ENCODE results near the gene PIGM. TPM values are rescaled to one million over a fixed set of nuclear protein-coding genes. Genes with fewer than 3 reads are reported as not detected.

Gene PIGM
- total and polyA plus RNA-seq, 5 donors: 2.7 to 4.6 (median 4.2) TPM

DNA sequence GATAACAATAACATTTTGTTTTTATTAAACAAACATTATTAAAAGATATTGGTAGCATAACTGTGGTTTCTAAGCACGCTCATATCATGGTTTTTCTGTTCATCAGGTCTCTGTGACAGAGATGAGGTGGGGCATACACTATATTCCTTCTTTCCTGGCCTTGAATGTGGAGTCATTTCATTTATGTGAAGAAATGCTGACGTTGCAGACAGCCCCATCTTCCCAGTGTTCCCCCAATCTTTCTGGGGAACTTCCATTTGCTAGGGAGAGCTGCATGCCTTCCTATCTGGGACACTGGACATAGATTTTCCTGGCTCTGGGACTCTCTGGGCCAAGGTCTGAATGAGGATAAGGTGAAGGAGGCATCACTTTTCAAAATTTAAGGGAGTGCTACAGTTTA lies 30.4 kb downstream of the PIGM start:
- no peaks in the 10 kb centered on the region for H3K27me3 ChIP-seq (ENCODE audit: control insufficient read depth, insufficient read depth)
- ATAC-seq (no peak), DNase-seq (no peak)
- intact Hi-C loops (cut with DNase I): loop anchor here in 3 of 4 donors (10.0 kb wide), 2 partner anchors 197 to 207 kb away; partner anchors contain the start of gene FCRL6 (in 1 of the 3)
- H3K4me1 ChIP-seq (ENCODE audit: control insufficient read depth, insufficient read depth, low read length): no peaks in the 10 kb centered on the region
- H3K4me3 ChIP-seq (ENCODE audit: low read length): no peak overlapping the region
- WGBS: 70% methylated on average over 2 of the region's 2 CpGs
- no peak overlapping the region for H3K27ac ChIP-seq (ENCODE audit: low read length)
- no peaks in the 10 kb centered on the region for H3K9me3 ChIP-seq (ENCODE audit: control insufficient read depth, low read length)

- H3K4me3 ChIP-seq (ENCODE audit: low read length): no peak overlapping the region
- H3K27ac ChIP-seq (ENCODE audit: low read length): no peak overlapping the region
- 54% methylated on average over 4 of the region's 4 CpGs for WGBS
- intact Hi-C loops (cut with DNase I): no loop called here
- no peaks in the 10 kb centered on the region for H3K27me3 ChIP-seq (ENCODE audit: control insufficient read depth, insufficient read depth)
- ATAC-seq (no peak), DNase-seq (no peak)
- no peaks in the 10 kb centered on the region for H3K4me1 ChIP-seq (ENCODE audit: control insufficient read depth, insufficient read depth, low read length)
- no peaks in the 10 kb centered on the region for H3K9me3 ChIP-seq (ENCODE audit: control insufficient read depth, low read length)
Observed at GRCh38 chr1:159999204-159999603, 32.6 kb downstream of the PIGM start.

DNA sequence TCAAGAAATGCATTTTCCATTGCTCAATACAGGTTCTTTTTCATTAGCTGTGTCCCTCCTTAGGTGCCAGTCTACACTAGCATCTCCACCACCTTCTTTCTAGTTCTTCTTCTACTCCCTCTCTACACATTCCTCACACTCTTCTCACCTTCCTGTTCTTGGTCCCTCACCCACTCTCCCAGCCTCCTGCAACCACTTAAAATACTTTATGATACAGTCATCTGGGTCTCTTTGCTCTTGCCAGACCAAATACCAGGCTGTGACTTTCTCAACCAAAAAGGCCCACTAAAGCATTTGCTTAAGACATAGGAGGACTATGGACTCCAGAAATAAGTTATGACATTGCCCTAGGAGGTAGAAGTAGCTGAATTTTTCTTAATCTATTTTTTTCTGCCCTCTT lies 35.1 kb downstream of the PIGM start:
- no peaks in the 10 kb centered on the region for H3K27me3 ChIP-seq (ENCODE audit: control insufficient read depth, insufficient read depth)
- H3K9me3 ChIP-seq (ENCODE audit: control insufficient read depth, low read length): no peaks in the 10 kb centered on the region
- H3K4me3 ChIP-seq (ENCODE audit: low read length): no peak overlapping the region
- H3K4me1 ChIP-seq (ENCODE audit: control insufficient read depth, insufficient read depth, low read length): no peaks in the 10 kb centered on the region
- ATAC-seq (peak; percentile 67 to 71), DNase-seq (no peak)
- no peak overlapping the region for H3K27ac ChIP-seq (ENCODE audit: low read length)
- intact Hi-C loops (cut with DNase I): no loop called here

DNA sequence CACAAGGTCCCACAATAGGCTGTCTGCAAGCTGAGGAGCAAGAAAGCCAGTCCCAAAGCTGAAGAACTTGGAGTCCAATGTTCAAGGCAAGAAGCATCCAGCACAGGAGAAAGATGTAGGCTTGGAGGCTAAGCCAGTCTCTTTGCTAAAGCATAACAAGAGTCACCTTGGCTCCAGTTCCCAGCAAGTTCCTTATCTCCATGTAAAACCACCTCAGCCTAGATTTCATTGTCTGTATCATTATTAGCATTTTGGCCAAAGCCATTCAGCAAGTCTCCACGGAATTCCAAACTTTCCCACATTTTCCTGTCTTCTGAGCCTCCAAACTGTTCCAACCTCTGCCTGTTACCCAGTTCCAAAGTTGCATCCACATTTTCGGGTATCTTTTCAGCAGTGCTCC lies 36.9 kb downstream of the PIGM start:
- 72% methylated on average over 2 of the region's 2 CpGs for WGBS
- Histone ChIP-seq H3K27ac (ENCODE audit: low read length) (no peak overlapping the region), H3K4me1 (ENCODE audit: control insufficient read depth, insufficient read depth, low read length) (no peaks in the 10 kb centered on the region), H3K27me3 (ENCODE audit: control insufficient read depth, insufficient read depth) (no peaks in the 10 kb centered on the region), H3K9me3 (ENCODE audit: control insufficient read depth, low read length) (no peaks in the 10 kb centered on the region), H3K4me3 (ENCODE audit: low read length) (no peak overlapping the region)
- intact Hi-C loops (cut with DNase I): no loop called here
- no peak for DNase-seq
- ATAC-seq: no peak

DNA sequence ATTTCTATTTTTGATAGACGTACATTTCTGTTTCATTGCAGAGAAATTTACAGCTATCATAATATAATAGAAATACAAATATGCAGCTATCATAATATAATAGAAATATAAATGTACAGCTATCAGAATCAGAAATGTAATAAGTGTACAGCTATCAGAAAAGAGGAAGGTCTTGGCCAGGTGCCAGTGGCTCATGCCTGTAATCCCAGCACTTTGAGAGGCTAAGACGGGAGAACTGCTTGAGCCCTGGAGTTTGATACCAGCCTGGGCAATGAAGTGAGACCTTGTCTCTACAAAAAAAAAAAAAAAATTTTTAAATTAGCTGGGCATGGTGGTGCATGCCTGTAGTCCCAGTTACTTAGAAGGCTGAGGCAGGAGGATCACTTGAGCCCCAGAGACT lies 37.9 kb downstream of the PIGM start:
- no peaks in the 10 kb centered on the region for H3K27me3 ChIP-seq (ENCODE audit: control insufficient read depth, insufficient read depth)
- H3K4me3 ChIP-seq (ENCODE audit: low read length): no peak overlapping the region
- intact Hi-C loops (cut with DNase I): no loop called here
- 37% methylated on average over 2 of the region's 2 CpGs for WGBS
- no peak overlapping the region for H3K27ac ChIP-seq (ENCODE audit: low read length)
- DNase-seq: no peak
- no peaks in the 10 kb centered on the region for H3K4me1 ChIP-seq (ENCODE audit: control insufficient read depth, insufficient read depth, low read length)
- no peaks in the 10 kb centered on the region for H3K9me3 ChIP-seq (ENCODE audit: control insufficient read depth, low read length)
- no peak for ATAC-seq

DNA sequence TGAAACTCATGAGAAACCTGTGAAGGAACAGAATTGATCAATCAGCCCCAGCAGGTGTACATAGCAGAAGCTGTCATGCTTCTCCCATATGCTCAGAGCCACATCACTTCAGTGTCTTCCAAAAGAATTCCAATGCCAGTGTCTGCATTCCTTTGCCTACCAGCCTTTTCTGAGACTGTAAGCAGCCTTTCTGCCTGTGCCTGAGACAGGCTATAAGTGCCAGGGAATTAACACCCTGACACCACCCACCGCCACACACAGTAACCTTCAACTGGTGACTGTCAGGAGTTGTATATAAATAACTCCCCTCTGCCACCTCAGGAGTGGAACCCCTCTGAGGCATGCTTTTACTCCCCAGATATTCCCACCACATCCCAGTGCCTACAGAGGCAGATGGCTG lies 39.6 kb downstream of the PIGM start:
- DNase-seq: no peak
- intact Hi-C loops (cut with DNase I): no loop called here
- peak overlapping the region; percentile 78 for H3K27ac ChIP-seq (ENCODE audit: low read length)
- H3K27me3 ChIP-seq (ENCODE audit: control insufficient read depth, insufficient read depth): no peaks in the 10 kb centered on the region
- no peaks in the 10 kb centered on the region for H3K9me3 ChIP-seq (ENCODE audit: control insufficient read depth, low read length)
- no peaks in the 10 kb centered on the region for H3K4me1 ChIP-seq (ENCODE audit: control insufficient read depth, insufficient read depth, low read length)
- ATAC-seq: peak; percentile 81 to 84
- 58% methylated on average over 1 of the region's 1 CpG for WGBS
- no peak overlapping the region for H3K4me3 ChIP-seq (ENCODE audit: low read length)

DNA sequence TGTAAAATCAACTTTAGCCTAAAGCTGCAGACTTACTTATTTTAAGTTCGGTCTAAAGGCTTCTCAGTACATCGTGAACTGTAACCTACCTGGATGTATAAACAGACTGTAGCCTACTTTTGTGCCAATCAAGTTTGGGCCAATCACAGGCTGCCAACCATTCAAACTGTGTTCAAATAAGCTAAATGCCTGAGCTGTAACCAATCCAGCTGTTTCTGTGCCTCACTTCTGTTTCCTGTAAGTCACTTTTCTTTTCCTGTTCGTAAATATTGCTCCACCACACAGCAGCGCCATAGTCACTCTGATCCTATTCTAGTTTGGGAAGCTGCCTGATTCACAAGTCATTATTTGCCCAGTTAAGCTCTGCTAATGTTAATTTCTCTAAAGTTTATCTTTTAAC lies 40.3 kb downstream of the PIGM start:
- intact Hi-C loops (cut with DNase I): no loop called here
- no peaks in the 10 kb centered on the region for H3K4me1 ChIP-seq (ENCODE audit: control insufficient read depth, insufficient read depth, low read length)
- WGBS: 58% methylated on average over 4 of the region's 4 CpGs
- ATAC-seq (no peak), DNase-seq (no peak)
- no peaks in the 10 kb centered on the region for H3K27me3 ChIP-seq (ENCODE audit: control insufficient read depth, insufficient read depth)
- no peaks in the 10 kb centered on the region for H3K9me3 ChIP-seq (ENCODE audit: control insufficient read depth, low read length)
- H3K4me3 ChIP-seq (ENCODE audit: low read length): no peak overlapping the region
- H3K27ac ChIP-seq (ENCODE audit: low read length): no peak overlapping the region

GRCh38 chr1:159990005-159990404 lies 41.8 kb downstream of the PIGM start:
- DNase-seq: no peak
- WGBS: 89% methylated on average over 5 of the region's 5 CpGs
- H3K27ac ChIP-seq (ENCODE audit: low read length): no peak overlapping the region
- H3K4me1 ChIP-seq (ENCODE audit: control insufficient read depth, insufficient read depth, low read length): no peaks in the 10 kb centered on the region
- H3K4me3 ChIP-seq (ENCODE audit: low read length): no peak overlapping the region
- no peak for ATAC-seq
- H3K9me3 ChIP-seq (ENCODE audit: control insufficient read depth, low read length): no peaks in the 10 kb centered on the region
- H3K27me3 ChIP-seq (ENCODE audit: control insufficient read depth, insufficient read depth): no peaks in the 10 kb centered on the region
- intact Hi-C loops (cut with DNase I): no loop called here

DNA sequence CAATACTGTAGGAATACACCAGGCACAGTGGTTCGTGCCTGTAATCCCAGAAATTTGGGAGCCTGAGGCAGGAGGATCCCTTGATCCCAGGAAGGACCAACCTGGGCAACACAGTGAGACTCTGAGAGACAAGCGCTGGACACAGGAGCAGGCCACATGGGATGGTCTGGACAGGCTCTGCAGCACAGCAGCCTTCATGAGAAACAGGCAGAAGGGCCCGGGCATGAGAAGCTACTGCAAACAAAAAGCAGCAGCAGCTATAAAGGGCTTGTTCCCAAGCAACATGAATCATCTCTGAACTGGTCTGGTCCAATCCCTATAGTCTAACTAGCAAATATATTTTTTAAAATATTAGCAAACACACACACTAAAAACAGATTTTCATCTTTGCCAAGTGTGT lies 42.2 kb downstream of the PIGM start:
- no peaks in the 10 kb centered on the region for H3K4me1 ChIP-seq (ENCODE audit: control insufficient read depth, insufficient read depth, low read length)
- no peak overlapping the region for H3K4me3 ChIP-seq (ENCODE audit: low read length)
- ATAC-seq: no peak
- intact Hi-C loops (cut with DNase I): no loop called here
- no peak overlapping the region for H3K27ac ChIP-seq (ENCODE audit: low read length)
- no peak for DNase-seq
- no peaks in the 10 kb centered on the region for H3K9me3 ChIP-seq (ENCODE audit: control insufficient read depth, low read length)
- WGBS: 81% methylated on average over 3 of the region's 3 CpGs
- no peaks in the 10 kb centered on the region for H3K27me3 ChIP-seq (ENCODE audit: control insufficient read depth, insufficient read depth)

DNA sequence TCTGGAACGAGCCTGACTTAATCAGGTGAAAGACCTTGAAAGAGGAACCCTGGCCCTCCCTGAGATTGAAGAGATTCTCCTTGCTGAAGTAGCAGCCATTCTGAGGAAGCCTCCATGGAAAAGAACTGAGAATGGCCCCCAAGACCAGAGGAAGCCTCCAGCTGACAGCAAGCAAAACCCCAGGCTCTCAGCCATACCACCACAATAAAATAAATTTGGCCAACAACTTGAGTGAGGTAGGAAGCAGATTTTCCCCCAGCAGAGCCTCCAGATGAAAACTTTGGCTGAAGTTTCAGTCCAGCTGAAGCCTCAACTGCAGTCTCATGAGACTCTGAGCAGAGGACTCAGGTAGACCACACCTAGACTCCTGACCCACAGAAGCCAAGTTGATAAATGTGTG lies 43.8 kb downstream of the PIGM start:
- DNase-seq: no peak
- Histone ChIP-seq H3K4me3 (ENCODE audit: low read length) (no peak overlapping the region), H3K27ac (ENCODE audit: low read length) (peak overlapping the region; percentile 19), H3K9me3 (ENCODE audit: control insufficient read depth, low read length) (no peaks in the 10 kb centered on the region), H3K27me3 (ENCODE audit: control insufficient read depth, insufficient read depth) (no peaks in the 10 kb centered on the region), H3K4me1 (ENCODE audit: control insufficient read depth, insufficient read depth, low read length) (no peaks in the 10 kb centered on the region)
- intact Hi-C loops (cut with DNase I): no loop called here
- ATAC-seq: no peak
- WGBS: 37% methylated on average over 1 of the region's 1 CpG

- no peak overlapping the region for H3K4me3 ChIP-seq (ENCODE audit: low read length)
- DNase-seq (peak; percentile 25 to 64 (median 60)), ATAC-seq (peak; percentile 79 to 89)
- H3K9me3 ChIP-seq (ENCODE audit: control insufficient read depth, low read length): no peaks in the 10 kb centered on the region
- no peaks in the 10 kb centered on the region for H3K27me3 ChIP-seq (ENCODE audit: control insufficient read depth, insufficient read depth)
- H3K27ac ChIP-seq (ENCODE audit: low read length): peak overlapping the region; percentile 68
- 46% methylated on average over 4 of the region's 4 CpGs for WGBS
- intact Hi-C loops (cut with DNase I): no loop called here
- no peaks in the 10 kb centered on the region for H3K4me1 ChIP-seq (ENCODE audit: control insufficient read depth, insufficient read depth, low read length)
Observed at GRCh38 chr1:159987186-159987585, 44.6 kb downstream of the PIGM start.

GRCh38 chr1:159986531-159986930 lies 45.3 kb downstream of the PIGM start:
- Histone ChIP-seq H3K4me3 (ENCODE audit: low read length) (no peak overlapping the region), H3K27me3 (ENCODE audit: control insufficient read depth, insufficient read depth) (no peaks in the 10 kb centered on the region), H3K9me3 (ENCODE audit: control insufficient read depth, low read length) (no peaks in the 10 kb centered on the region), H3K27ac (ENCODE audit: low read length) (no peak overlapping the region), H3K4me1 (ENCODE audit: control insufficient read depth, insufficient read depth, low read length) (no peaks in the 10 kb centered on the region)
- WGBS: 87% methylated on average over 1 of the region's 1 CpG
- no peak for ATAC-seq
- intact Hi-C loops (cut with DNase I): no loop called here
- DNase-seq: no peak

All from right cardiac atrium (tissue), 5 donors.